GM08714 (cell line): ENCODE data around the gene MPRIP.

ENCODE experiments used
- H3K4me3 ChIP-seq: fragments of 200-500 bp; sonication (Bioruptor generic); 2 replicates; pipeline ENCODE4 v1.5.1; 2014; ENCODE audit warnings: mild to moderate bottlenecking, low read length, inconsistent platforms
- ZNF274 ChIP-seq: IDR thresholded peaks from 2 replicates; pipeline ENCODE4 v1.6.1; 2012; ENCODE audit warnings: mild to moderate bottlenecking, low read depth, low read length

Gene MPRIP

GRCh38 chr17:17036524-17036998, 5.7 kb upstream of the MPRIP start:
- no peak overlapping the region for H3K4me3 ChIP-seq
- no peak for TF ChIP-seq ZNF274

DNA sequence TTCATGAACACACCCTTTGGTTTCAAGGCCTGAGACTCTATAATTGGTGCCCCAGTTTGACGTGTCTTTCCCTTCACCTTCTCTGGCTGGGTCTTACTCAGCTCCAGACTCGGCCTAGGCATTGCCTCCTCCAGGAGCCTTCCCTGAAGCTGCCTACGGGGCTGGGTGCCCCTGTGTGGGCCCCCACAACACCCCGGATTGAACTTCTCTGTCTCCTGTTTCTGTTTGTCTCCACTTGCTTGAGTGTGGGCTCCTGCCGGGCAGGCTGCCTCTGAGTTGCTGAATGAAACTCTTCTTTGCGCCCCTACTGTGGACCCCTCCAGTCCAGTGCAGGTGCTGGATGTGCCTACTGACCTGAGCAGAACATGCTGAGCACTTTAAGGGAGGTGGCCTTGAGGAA, 2.3 kb upstream of the MPRIP start:
- TF ChIP-seq ZNF274, result no peak
- no peak overlapping the region for H3K4me3 ChIP-seq

GRCh38 chr17:17041018-17041521, 1.2 kb upstream of the MPRIP start:
- H3K4me3 ChIP-seq, result no peak overlapping the region

GRCh38 chr17:17041571-17042383, 480 bp upstream of the MPRIP start:
- TF ChIP-seq ZNF274, result no peak
- H3K4me3 ChIP-seq, result peak overlapping the region; percentile 56; the same call in 1 of the 2 replicates

More at GRCh38 chr17:17041018-17041521, 1.2 kb upstream of the MPRIP start:
- TF ChIP-seq ZNF274, result no peak

DNA sequence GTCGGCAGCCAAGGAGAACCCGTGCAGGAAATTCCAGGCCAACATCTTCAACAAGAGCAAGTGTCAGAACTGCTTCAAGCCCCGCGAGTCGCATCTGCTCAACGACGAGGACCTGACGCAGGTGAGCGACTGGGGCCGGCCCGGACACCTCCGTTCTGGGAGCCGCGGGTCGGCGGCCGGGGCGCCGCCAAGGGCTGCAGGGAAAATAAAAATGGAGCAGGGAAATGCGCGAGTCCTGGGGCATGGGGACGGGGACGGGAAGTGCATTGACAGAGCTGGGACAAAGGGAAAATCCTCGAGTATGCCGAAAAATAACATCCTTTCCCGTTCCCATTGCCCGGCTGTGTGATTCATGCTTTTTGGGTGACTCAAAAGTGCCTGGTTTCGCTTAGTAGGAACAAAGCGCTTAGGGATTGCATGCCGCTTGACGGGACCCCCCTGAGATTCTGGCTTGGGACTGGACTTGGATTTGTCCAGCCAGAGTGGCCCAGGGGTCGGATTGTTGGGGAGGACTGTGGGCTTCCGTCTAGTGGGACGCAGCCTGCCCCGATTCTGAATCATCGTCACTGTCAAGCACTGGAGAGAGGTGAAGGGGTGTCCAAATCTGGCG, 699 bp downstream of the MPRIP start:
- TF ChIP-seq ZNF274, result no peak
- peak overlapping the region; percentile 65 for H3K4me3 ChIP-seq

- H3K4me3 ChIP-seq, result peak overlapping the region; percentile 65
- no peak for TF ChIP-seq ZNF274
Measured at GRCh38 chr17:17043461-17044271, 1.4 kb downstream of the MPRIP start.

DNA sequence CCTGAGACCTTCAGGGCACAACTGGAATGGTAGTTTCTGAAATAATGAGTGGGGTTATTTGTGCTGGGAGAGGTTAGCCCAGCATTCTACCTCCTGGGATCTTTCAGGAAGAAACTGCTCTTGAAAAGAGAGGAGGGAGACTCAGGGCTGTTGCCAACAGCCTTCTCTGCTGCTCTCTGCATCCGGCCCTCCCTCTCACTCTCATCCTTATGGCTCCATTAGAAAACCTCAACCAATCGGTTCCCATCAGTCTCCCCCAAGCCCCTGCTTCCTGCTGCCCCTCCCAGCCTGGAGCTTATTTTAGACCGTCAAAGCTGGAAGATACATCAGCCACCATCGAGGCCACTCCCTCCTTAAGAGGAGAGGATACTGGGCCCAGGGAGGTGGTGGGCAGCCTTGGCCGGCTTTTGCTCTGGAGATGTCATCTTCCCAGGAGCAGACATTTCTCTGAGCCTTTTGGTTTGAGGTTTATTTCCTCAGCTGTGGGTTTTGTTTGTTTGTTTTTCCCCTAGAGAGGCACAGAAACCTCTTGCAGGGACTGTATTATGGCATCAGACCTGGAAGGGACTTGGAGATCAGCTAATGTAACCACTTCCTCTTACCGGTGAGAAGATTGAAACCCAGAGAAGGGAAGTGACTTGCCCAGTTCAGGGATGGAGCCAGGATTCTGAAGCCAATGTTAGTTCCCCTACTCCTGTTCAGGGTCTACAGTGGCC, 2.7 kb downstream of the MPRIP start:
- peak overlapping the region; percentile 37 for H3K4me3 ChIP-seq
- no peak for TF ChIP-seq ZNF274

DNA sequence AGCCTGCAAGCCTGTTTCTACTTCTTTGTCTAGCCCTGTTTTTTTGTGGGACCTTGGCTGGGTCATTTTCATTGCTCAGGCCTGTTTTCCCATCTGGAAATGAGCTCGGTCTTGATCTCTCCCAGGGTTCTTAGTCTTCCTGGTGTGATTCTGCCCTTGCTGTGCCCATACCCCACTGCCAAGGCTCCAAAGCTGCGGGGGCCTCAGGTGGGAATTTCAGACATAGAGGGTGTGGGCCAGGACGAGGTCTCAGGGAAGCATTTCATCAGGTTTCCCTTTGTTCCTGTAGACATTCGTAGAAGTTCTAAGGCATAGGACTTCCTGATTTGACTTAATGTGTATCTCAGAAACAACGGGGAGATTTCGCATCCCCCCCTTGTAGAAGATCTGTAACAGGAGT, 5.8 kb downstream of the MPRIP start:
- no peak for TF ChIP-seq ZNF274
- H3K4me3 ChIP-seq, result no peak overlapping the region

- no peak for TF ChIP-seq ZNF274
- no peak overlapping the region for H3K4me3 ChIP-seq
Measured at GRCh38 chr17:17050346-17051345, 8.4 kb downstream of the MPRIP start.

DNA sequence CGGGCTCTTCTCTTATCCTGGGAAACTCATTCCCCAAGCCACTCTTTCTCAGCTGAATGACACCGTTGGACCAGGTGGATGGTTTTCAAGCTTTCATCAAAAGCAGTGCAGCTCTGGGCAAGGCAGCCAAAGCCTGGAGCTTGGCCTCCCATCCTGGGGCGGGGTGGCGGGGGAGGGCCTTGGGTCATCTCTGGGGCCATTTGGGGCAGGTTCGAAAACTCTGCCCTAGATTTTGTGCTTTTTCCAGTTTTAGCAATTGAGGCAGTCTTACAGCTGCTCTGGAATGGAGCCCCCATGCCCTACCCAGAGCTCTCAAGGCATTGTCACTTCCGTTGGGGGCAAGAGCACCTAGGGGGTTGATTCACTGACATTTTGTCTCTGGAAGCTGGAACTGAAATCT, 9.1 kb downstream of the MPRIP start:
- H3K4me3 ChIP-seq, result no peak overlapping the region
- TF ChIP-seq ZNF274, result no peak

DNA sequence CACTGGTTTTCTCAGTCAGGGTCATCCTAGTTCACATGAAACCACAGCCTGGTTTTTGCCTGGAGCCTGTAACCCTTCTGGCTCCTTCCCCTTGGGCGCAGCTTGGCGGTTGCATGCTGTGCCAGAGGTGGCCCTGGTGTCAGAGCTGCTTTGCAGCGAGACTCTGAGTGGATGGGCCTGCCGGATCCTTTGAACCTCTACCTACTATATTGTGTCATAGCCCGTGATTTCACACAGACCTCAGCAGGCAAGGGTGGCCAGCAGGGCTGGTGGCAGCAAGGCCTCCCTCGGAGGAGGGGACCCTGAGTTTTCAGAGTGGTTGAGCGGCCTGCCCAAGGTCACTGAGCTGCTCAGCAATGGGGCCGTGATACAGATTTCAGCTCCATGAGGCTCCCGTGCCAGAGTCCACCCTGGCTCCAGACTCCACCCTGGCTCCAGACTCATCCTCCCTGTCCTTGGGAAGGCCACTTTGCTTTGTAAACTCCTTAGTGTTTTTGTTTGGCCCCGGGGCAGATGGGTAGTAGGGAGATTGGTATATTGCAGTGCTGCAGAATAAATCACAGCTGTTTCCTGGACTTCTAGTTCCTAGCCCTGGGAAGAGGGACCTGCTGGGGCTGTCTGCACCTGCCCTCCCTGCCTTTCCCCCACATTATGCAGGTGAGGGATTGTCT, 9.7 kb downstream of the MPRIP start:
- H3K4me3 ChIP-seq, result no peak overlapping the region
- no peak for TF ChIP-seq ZNF274
